ENCODE measurements around the gene HERC2. TPM values are rescaled to one million over a fixed set of nuclear protein-coding genes. Genes with fewer than 3 reads are reported as not detected.

Gene HERC2
- total RNA-seq, 4 donors from 2014 or later = 54.6 to 112 (median 100) TPM

DNA sequence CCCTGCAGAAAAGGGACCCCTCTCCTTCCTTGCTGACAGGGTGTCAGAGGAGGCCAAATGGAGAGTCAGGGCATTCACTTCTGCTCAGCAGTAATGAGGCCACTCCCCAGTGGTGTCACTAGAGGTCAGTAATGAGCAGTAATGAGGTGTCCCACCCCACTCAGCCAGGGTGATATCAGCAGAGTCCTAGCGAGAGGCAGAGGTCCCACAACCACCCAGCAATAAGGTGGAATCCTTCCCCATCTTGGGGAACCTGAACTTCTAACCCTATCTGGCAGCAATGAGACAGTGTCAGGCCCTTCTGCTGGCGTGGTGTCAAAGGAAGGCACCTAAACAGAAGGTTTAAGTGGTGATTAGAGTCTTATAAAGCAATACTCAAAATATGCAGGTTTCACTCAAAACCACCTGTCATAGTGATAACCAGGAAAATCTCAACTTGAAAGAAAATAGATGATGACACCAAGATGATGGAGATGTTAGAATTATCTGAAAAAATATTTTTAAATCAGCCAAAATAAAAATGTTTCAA is 235.7 kb downstream of the HERC2 start:
- Histone ChIP-seq H3K9me3 (peaks cover 0 to 4% (median 0%) of the 10 kb centered on the region in 4 donors), H3K4me3 (no peak overlapping the region), H3K27me3 (no peaks in the 10 kb centered on the region), H3K27ac (no peak overlapping the region), H3K36me3 (no peaks in the 10 kb centered on the region), H3K4me1 (no peaks in the 10 kb centered on the region)
- no peak for TF ChIP-seq POLR2A (IDR thresholded peaks at IDR 0.05)
- TF ChIP-seq, protein P1, sequence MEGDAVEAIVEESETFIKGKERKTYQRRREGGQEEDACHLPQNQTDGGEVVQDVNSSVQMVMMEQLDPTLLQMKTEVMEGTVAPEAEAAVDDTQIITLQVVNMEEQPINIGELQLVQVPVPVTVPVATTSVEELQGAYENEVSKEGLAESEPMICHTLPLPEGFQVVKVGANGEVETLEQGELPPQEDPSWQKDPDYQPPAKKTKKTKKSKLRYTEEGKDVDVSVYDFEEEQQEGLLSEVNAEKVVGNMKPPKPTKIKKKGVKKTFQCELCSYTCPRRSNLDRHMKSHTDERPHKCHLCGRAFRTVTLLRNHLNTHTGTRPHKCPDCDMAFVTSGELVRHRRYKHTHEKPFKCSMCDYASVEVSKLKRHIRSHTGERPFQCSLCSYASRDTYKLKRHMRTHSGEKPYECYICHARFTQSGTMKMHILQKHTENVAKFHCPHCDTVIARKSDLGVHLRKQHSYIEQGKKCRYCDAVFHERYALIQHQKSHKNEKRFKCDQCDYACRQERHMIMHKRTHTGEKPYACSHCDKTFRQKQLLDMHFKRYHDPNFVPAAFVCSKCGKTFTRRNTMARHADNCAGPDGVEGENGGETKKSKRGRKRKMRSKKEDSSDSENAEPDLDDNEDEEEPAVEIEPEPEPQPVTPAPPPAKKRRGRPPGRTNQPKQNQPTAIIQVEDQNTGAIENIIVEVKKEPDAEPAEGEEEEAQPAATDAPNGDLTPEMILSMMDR (IDR thresholded peaks at IDR 0.05) = peak in 5 of 6 experiments; percentile 50 to 71 (median 65)
- peak in 2 of 3 donors; percentile 54 to 82 for DNase-seq

DNA sequence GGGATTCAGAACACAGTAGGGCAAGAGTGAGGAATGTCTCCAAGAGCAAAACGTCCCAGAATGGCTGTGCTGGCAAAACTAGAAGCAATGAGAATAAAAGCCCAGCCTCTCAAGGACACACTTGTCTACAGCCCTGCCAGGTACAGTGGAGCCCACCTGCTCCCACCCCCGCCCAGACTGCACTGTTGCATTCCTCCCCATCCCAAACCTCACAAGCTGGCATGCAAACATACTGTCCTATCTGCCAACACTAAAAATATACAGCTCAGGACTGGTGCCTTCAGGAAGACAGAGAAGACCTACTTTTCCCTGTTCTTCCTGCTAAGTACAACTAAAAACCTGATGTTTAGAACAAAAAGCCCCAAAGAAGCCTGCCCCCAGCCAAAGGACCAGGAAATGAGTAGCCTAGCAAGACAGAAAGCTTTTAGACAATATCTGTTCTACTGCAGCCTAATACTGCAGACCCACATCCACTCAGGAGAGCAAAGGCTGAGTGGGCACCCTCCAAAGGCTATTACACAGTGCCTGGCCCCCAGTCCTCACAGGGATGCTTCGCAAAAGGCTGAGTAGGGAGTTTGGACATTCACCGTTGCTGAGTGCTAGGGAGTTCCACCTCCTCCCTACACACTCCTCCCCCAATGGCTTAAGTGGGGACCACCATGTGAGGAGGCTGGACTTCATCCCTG is 236.3 kb downstream of the HERC2 start:
- peaks cover 0 to 4% (median 0%) of the 10 kb centered on the region in 4 donors for H3K9me3 ChIP-seq
- H3K36me3 ChIP-seq = no peaks in the 10 kb centered on the region
- no peak for DNase-seq
- H3K4me1 ChIP-seq = no peaks in the 10 kb centered on the region
- H3K27ac ChIP-seq = no peak overlapping the region
- H3K27me3 ChIP-seq = no peaks in the 10 kb centered on the region
- TF ChIP-seq, protein P1 (IDR thresholded peaks at IDR 0.05) = no peak
- no peak for TF ChIP-seq POLR2A (IDR thresholded peaks at IDR 0.05)
- H3K4me3 ChIP-seq = no peak overlapping the region

DNA sequence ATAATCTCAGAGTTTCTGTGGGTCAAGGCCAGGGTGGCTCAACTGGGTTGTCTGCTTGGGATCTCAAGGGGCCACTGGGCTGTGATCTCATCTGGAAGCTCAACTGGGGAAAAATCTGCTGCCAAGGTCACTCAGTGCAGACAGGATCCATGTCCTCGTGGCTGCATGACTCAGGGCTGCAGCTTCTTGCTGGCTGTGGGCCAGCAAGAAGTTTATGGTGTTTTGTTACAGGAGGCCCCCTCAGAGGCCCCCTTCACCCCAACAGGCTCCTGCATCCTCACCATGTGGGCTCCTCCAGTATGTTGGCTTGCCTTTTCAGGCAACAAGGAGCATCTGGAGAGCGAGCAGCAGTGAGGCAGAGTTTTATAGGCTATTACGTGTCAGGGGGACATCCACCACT is 237.4 kb downstream of the HERC2 start:
- Histone ChIP-seq H3K4me3 (no peak overlapping the region), H3K9me3 (peaks cover 0 to 4% (median 0%) of the 10 kb centered on the region in 4 donors), H3K4me1 (no peaks in the 10 kb centered on the region), H3K27ac (no peak overlapping the region), H3K36me3 (no peaks in the 10 kb centered on the region), H3K27me3 (no peaks in the 10 kb centered on the region)
- TF ChIP-seq, protein P1 (IDR thresholded peaks at IDR 0.05) = no peak
- no peak for TF ChIP-seq POLR2A (IDR thresholded peaks at IDR 0.05)
- no peak for DNase-seq

DNA sequence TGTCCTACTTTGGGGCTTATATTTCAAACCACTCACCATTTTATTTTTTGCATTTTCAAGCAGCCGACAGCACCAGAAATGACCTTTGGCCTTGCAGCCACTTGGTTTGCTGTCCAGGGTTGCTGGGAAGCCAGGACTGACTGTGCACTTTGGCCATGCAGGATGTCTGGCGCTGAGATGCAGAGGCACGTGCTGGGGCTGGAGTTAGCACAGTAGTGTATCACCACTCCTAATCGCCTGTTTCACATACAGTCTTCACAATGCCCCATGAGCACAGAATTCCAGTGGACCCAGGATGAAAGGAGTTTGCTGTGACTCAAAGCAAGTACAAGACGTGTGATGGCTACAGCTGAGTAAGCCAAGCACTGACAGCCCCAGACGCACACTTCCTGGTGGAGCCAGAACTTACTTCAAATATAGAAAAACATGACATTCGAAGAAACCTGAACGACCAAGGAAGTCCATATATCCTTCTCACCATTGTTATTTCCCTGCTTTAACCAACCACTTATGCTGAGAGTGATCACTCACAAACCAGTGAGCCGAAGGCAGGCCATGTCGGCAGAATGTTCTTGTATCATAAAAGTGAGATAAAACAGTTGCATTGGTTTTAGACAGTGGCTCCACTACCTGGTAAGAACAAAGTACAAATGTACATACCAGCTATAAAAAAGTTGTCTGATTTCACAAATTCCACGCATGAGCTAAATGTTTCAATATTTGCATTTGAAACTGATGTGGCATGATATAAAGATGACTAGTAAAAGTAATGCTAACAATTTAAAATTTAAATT is 238.9 kb downstream of the HERC2 start:
- Histone ChIP-seq H3K4me3 (no peak overlapping the region), H3K36me3 (no peaks in the 10 kb centered on the region), H3K9me3 (peaks cover 0 to 4% (median 0%) of the 10 kb centered on the region in 4 donors), H3K4me1 (no peaks in the 10 kb centered on the region), H3K27me3 (no peaks in the 10 kb centered on the region), H3K27ac (peak overlapping the region in 2 of 4 donors; percentile 37 to 49)
- peak in 2 of 3 donors; percentile 81 for DNase-seq
- TF ChIP-seq POLR2A (IDR thresholded peaks at IDR 0.05) = no peak
- TF ChIP-seq, protein P1 (IDR thresholded peaks at IDR 0.05) = no peak

DNA sequence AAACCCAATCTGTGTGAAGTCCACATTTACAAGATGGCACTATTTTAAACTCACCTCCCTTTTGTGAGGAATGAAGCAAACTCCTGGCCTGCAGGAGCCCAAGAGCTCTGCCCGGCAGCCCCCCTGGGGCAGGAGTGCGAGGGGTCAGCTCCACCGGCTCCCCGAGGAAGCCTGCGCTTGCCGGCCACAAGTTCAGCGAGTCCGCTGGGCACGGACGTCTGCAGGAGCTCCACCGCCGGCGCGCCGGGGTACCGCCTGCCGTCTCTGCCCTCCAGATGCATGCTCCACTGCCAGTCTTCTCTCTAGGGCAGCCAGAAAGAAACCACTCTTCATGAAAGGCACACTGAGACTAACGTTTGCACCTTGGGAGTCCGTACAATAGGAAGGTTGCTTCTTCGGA is 240.4 kb downstream of the HERC2 start:
- Histone ChIP-seq H3K36me3 (no peaks in the 10 kb centered on the region), H3K4me3 (no peak overlapping the region), H3K27me3 (no peaks in the 10 kb centered on the region), H3K4me1 (no peaks in the 10 kb centered on the region), H3K9me3 (peaks cover 0 to 4% (median 0%) of the 10 kb centered on the region in 4 donors), H3K27ac (no peak overlapping the region)
- TF ChIP-seq, protein P1 (IDR thresholded peaks at IDR 0.05) = no peak
- no peak for TF ChIP-seq POLR2A (IDR thresholded peaks at IDR 0.05)
- no peak for DNase-seq
